ENCODE measurements around the gene PLCG1. TPM values are rescaled to one million over a fixed set of nuclear protein-coding genes. Genes with fewer than 3 reads are reported as not detected.

Gene PLCG1
- total RNA-seq, 2 experiments from 2014 or later: 395 to 443 TPM

- peaks cover 8% of the 10 kb centered on the region for H3K9me3 Mint-ChIP-seq
- H3K27ac Mint-ChIP-seq: no peak overlapping the region
- H3K27me3 Mint-ChIP-seq: no peaks in the 10 kb centered on the region
- H3K36me3 Mint-ChIP-seq (ENCODE audit: low read depth): peaks cover 13% of the 10 kb centered on the region
- DNase-seq: no peak
- H3K4me3 Mint-ChIP-seq: no peak overlapping the region
- CTCF ChIA-PET: interaction anchor here (1.0 to 1.6 kb wide), 5 partner anchors 18 to 137 kb away, joined by 3 to 4 read pairs (median 3); no protein-coding TSS in a partner anchor
- no peaks in the 10 kb centered on the region for H3K4me1 Mint-ChIP-seq
- POLR2A ChIA-PET: no interaction called here
Measured at GRCh38 chr20:41202426-41202825, 65.1 kb downstream of the PLCG1 start.

GRCh38 chr20:41203660-41204059 is 66.3 kb downstream of the PLCG1 start:
- ChIA-PET POLR2A (no interaction called here), CTCF (interaction anchor here (0.5 to 0.9 kb wide), 3 partner anchors 29 to 595 kb away, joined by 3 to 4 read pairs (median 3); no protein-coding TSS in a partner anchor)
- Mint-ChIP-seq H3K27me3 (no peaks in the 10 kb centered on the region), H3K9me3 (peaks cover 6% of the 10 kb centered on the region), H3K4me3 (no peak overlapping the region), H3K36me3 (ENCODE audit: low read depth) (peaks cover 10% of the 10 kb centered on the region), H3K27ac (no peak overlapping the region), H3K4me1 (no peaks in the 10 kb centered on the region)
- no peak for DNase-seq

- H3K4me3 Mint-ChIP-seq: no peak overlapping the region
- H3K27ac Mint-ChIP-seq: no peak overlapping the region
- no peaks in the 10 kb centered on the region for H3K4me1 Mint-ChIP-seq
- DNase-seq: no peak
- ChIA-PET CTCF (interaction anchor here (0.9 kb wide), 1 partner anchor 28 kb away, joined by 4 read pairs; no protein-coding TSS in a partner anchor), POLR2A (no interaction called here)
- peaks cover 5% of the 10 kb centered on the region for H3K36me3 Mint-ChIP-seq (ENCODE audit: low read depth)
- H3K9me3 Mint-ChIP-seq: no peaks in the 10 kb centered on the region
- H3K27me3 Mint-ChIP-seq: no peaks in the 10 kb centered on the region
Measured at GRCh38 chr20:41204304-41205265, 67.2 kb downstream of the PLCG1 start.

GRCh38 chr20:41205313-41205712 is 68.0 kb downstream of the PLCG1 start:
- Mint-ChIP-seq H3K27ac (no peak overlapping the region), H3K4me1 (no peaks in the 10 kb centered on the region), H3K27me3 (no peaks in the 10 kb centered on the region), H3K36me3 (ENCODE audit: low read depth) (no peaks in the 10 kb centered on the region), H3K4me3 (no peak overlapping the region), H3K9me3 (no peaks in the 10 kb centered on the region)
- ChIA-PET CTCF (no interaction called here), POLR2A (no interaction called here)
- DNase-seq: no peak

GRCh38 chr20:41213150-41213820 is 75.9 kb downstream of the PLCG1 start:
- Mint-ChIP-seq H3K27me3 (no peaks in the 10 kb centered on the region), H3K27ac (no peak overlapping the region), H3K36me3 (ENCODE audit: low read depth) (no peaks in the 10 kb centered on the region), H3K9me3 (no peaks in the 10 kb centered on the region), H3K4me3 (no peak overlapping the region), H3K4me1 (peaks cover 4% of the 10 kb centered on the region)
- CTCF ChIA-PET: interaction anchor here (0.6 kb wide), 1 partner anchor 12 kb away, joined by 4 read pairs; no protein-coding TSS in a partner anchor
- POLR2A ChIA-PET: no interaction called here
- DNase-seq: no peak

GRCh38 chr20:41214202-41214601 is 76.9 kb downstream of the PLCG1 start:
- no peak for DNase-seq
- Mint-ChIP-seq H3K27ac (no peak overlapping the region), H3K4me1 (peaks cover 4% of the 10 kb centered on the region), H3K27me3 (no peaks in the 10 kb centered on the region), H3K36me3 (ENCODE audit: low read depth) (no peaks in the 10 kb centered on the region), H3K9me3 (no peaks in the 10 kb centered on the region), H3K4me3 (no peak overlapping the region)
- CTCF ChIA-PET: no interaction called here
- POLR2A ChIA-PET: no interaction called here

GRCh38 chr20:41214666-41215065 is 77.3 kb downstream of the PLCG1 start:
- Mint-ChIP-seq H3K27ac (no peak overlapping the region), H3K4me1 (peaks cover 4% of the 10 kb centered on the region), H3K4me3 (no peak overlapping the region), H3K9me3 (no peaks in the 10 kb centered on the region), H3K27me3 (no peaks in the 10 kb centered on the region), H3K36me3 (ENCODE audit: low read depth) (no peaks in the 10 kb centered on the region)
- ChIA-PET POLR2A (no interaction called here), CTCF (no interaction called here)
- no peak for DNase-seq

GRCh38 chr20:41217422-41217821 is 80.1 kb downstream of the PLCG1 start:
- DNase-seq: no peak
- Mint-ChIP-seq H3K4me3 (no peak overlapping the region), H3K4me1 (peaks cover 1% of the 10 kb centered on the region), H3K9me3 (no peaks in the 10 kb centered on the region), H3K36me3 (ENCODE audit: low read depth) (no peaks in the 10 kb centered on the region), H3K27ac (no peak overlapping the region), H3K27me3 (no peaks in the 10 kb centered on the region)
- ChIA-PET POLR2A (no interaction called here), CTCF (no interaction called here)

- Mint-ChIP-seq H3K9me3 (no peaks in the 10 kb centered on the region), H3K27me3 (no peaks in the 10 kb centered on the region), H3K27ac (no peak overlapping the region), H3K4me3 (no peak overlapping the region), H3K4me1 (no peaks in the 10 kb centered on the region), H3K36me3 (ENCODE audit: low read depth) (no peaks in the 10 kb centered on the region)
- ChIA-PET POLR2A (no interaction called here), CTCF (interaction anchor here (0.8 kb wide), 1 partner anchor 14 kb away, joined by 3 read pairs; no protein-coding TSS in a partner anchor)
- no peak for DNase-seq
Measured at GRCh38 chr20:41218466-41218865, 81.1 kb downstream of the PLCG1 start.

- H3K9me3 Mint-ChIP-seq: no peaks in the 10 kb centered on the region
- H3K27me3 Mint-ChIP-seq: no peaks in the 10 kb centered on the region
- ChIA-PET POLR2A (no interaction called here), CTCF (interaction anchor here (0.8 to 1.5 kb wide), 4 partner anchors 13 to 78 kb away, joined by 4 read pairs; no protein-coding TSS in a partner anchor)
- H3K36me3 Mint-ChIP-seq (ENCODE audit: low read depth): no peaks in the 10 kb centered on the region
- DNase-seq: no peak
- no peaks in the 10 kb centered on the region for H3K4me1 Mint-ChIP-seq
- H3K27ac Mint-ChIP-seq: no peak overlapping the region
- no peak overlapping the region for H3K4me3 Mint-ChIP-seq
Measured at GRCh38 chr20:41219824-41220223, 82.5 kb downstream of the PLCG1 start.

- CTCF ChIA-PET: no interaction called here
- H3K27me3 Mint-ChIP-seq: no peaks in the 10 kb centered on the region
- POLR2A ChIA-PET: no interaction called here
- H3K4me3 Mint-ChIP-seq: no peak overlapping the region
- H3K9me3 Mint-ChIP-seq: no peaks in the 10 kb centered on the region
- H3K4me1 Mint-ChIP-seq: no peaks in the 10 kb centered on the region
- no peak for DNase-seq
- no peak overlapping the region for H3K27ac Mint-ChIP-seq
- H3K36me3 Mint-ChIP-seq (ENCODE audit: low read depth): no peaks in the 10 kb centered on the region
Measured at GRCh38 chr20:41221614-41222218, 84.4 kb downstream of the PLCG1 start.

GRCh38 chr20:41222296-41222695 is 85.0 kb downstream of the PLCG1 start:
- no peak overlapping the region for H3K4me3 Mint-ChIP-seq
- no peaks in the 10 kb centered on the region for H3K9me3 Mint-ChIP-seq
- no peak for DNase-seq
- POLR2A ChIA-PET: interaction anchor here (0.6 kb wide), 1 partner anchor 22 kb away, joined by 3 read pairs; no protein-coding TSS in a partner anchor
- no peak overlapping the region for H3K27ac Mint-ChIP-seq
- H3K4me1 Mint-ChIP-seq: no peaks in the 10 kb centered on the region
- H3K27me3 Mint-ChIP-seq: no peaks in the 10 kb centered on the region
- CTCF ChIA-PET: interaction anchor here (1.5 to 2.1 kb wide), 2 partner anchors 49 to 73 kb away, joined by 3 to 5 read pairs; no protein-coding TSS in a partner anchor
- H3K36me3 Mint-ChIP-seq (ENCODE audit: low read depth): no peaks in the 10 kb centered on the region

Data from activated CD4-positive, alpha-beta T cell treated with anti-CD3 and anti-CD28 coated beads, Interleukin-2, amount 10 ng/mL, durations not matched to agents 7 days and 5 days (primary cell).